A549 (cell line): ENCODE measurements around the gene ARL2. TPM values are rescaled to one million over a fixed set of nuclear protein-coding genes. Genes with fewer than 3 reads are reported as not detected.
A peak's percentile ranks its signal among the peaks of the same experiment; 100 is the strongest.

Experiments
- ATAC-seq, 2 experiments: fragments of 200-7000 bp in 1 of 2; fragments of >200 bp in 1 of 2; cut with Nextera tagmentation in 1 of 2; cut with Tn5 transposase in 1 of 2; 3 replicates each; pipeline versions ENCODE4 v1.8.0 to v1.9.1; 2018 to 2020; ENCODE audit warnings: mild to moderate bottlenecking in 1 of 2, moderate library complexity in 1 of 2
- CTCF ChIA-PET: fragments of 300-600 bp; sonication (Branson Sonifier 250); formaldehyde crosslinking; extraction: SDS; loops from one replicate; lab custom pipeline; 2021; ENCODE audit warnings: antibody characterized with exemption, inconsistent platforms; lab: Yijun Ruan, JAX
- POLR2A ChIA-PET: fragments of 350-600 bp; formaldehyde crosslinking; extraction: SDS; loops from one replicate; lab custom pipeline; 2021; ENCODE audit warnings: antibody characterized with exemption, inconsistent platforms; lab: Yijun Ruan, JAX
- DNase-seq, 2 experiments: peaks; one replicate each; pipeline versions ENCODE4 v3.0.0 to v3.0.0-alpha.2; 2011 to 2016; ENCODE audit warnings: low read depth in 1 of 2, low spot score in 1 of 2
- FAIRE-seq: peaks from 2 replicates; lab custom pipeline; 2011; peaks lifted over from hg19 to GRCh38; lab: Jason Lieb, UNC
- H3K27ac ChIP-seq, 2 experiments: fragments of >200 bp; sonication (Bioruptor Twin); formaldehyde crosslinking; 3 replicates each; pipeline ENCODE4 v1.5.1; 2016 to 2017
- H3K4me1 ChIP-seq: fragments of >200 bp; sonication (Bioruptor Twin); formaldehyde crosslinking; 3 replicates; pipeline ENCODE4 v1.6.1; 2016
- H3K4me2 ChIP-seq: fragments of >200 bp; sonication (Bioruptor Twin); formaldehyde crosslinking; 3 replicates; pipeline ENCODE4 v1.6.1; 2016
- H3K4me3 ChIP-seq: fragments of >200 bp; sonication (Bioruptor Twin); formaldehyde crosslinking; 3 replicates; pipeline ENCODE4 v1.5.1; 2016
- H3K9me3 ChIP-seq: fragments of >200 bp; sonication (Bioruptor Twin); formaldehyde crosslinking; 3 replicates; pipeline ENCODE4 v1.6.1; 2016
- CTCF ChIP-seq: fragments of >200 bp; sonication (Bioruptor Twin); formaldehyde crosslinking; IDR thresholded peaks from 3 replicates; pipeline ENCODE4 v1.5.1; 2016
- FOSB ChIP-seq: fragments of 250-450 bp; sonication (Bioruptor Pico); IDR thresholded peaks from 2 replicates; pipeline ENCODE4 v1.5.0; 2020; ENCODE audit warnings: mild to moderate bottlenecking, moderate library complexity
- FOXS1 ChIP-seq: fragments of 250-450 bp; sonication (Bioruptor Pico); IDR thresholded peaks from 2 replicates; pipeline ENCODE4 v1.5.0; 2020; ENCODE audit warnings: mild to moderate bottlenecking, moderate library complexity
- HOXB13 ChIP-seq: fragments of 250-450 bp; sonication (Bioruptor Pico); IDR thresholded peaks from 2 replicates; pipeline ENCODE4 v1.5.0; 2020; ENCODE audit warnings: low read depth, mild to moderate bottlenecking, moderate library complexity
- HOXB5 ChIP-seq: fragments of 250-450 bp; sonication (Bioruptor Pico); IDR thresholded peaks from 2 replicates; pipeline ENCODE4 v1.5.0; 2020; ENCODE audit warnings: mild to moderate bottlenecking, moderate library complexity
- JUN ChIP-seq, 2 experiments: fragments of >200 bp; sonication (Bioruptor Twin); formaldehyde crosslinking; IDR thresholded peaks; 2 replicates in 1 of 2; 3 replicates in 1 of 2; pipeline ENCODE4 v1.6.1; 2016 to 2017
- KDM1A ChIP-seq: fragments of 200-600 bp; sonication (generic); IDR thresholded peaks from 2 replicates; pipeline ENCODE4 v1.6.1; 2016; ENCODE audit warnings: low read depth, mild to moderate bottlenecking
- MAX ChIP-seq: IDR thresholded peaks from 2 replicates; pipeline ENCODE4 v1.6.1; 2012
- MAZ ChIP-seq: fragments of 150-350 bp; IDR thresholded peaks from 2 replicates; pipeline ENCODE4 v1.6.1; 2014; ENCODE audit warnings: antibody characterized with exemption, low read depth, low read length, borderline replicate concordance
- PBX3 ChIP-seq: IDR thresholded peaks from 2 replicates; pipeline ENCODE4 v1.6.1; 2012
- PHF8 ChIP-seq: fragments of 200-600 bp; sonication (generic); IDR thresholded peaks from 2 replicates; pipeline ENCODE4 v1.6.1; 2016; ENCODE audit warnings: low read depth, mild to moderate bottlenecking, antibody characterized with exemption, moderate library complexity, borderline replicate concordance
- POLR2A ChIP-seq: IDR thresholded peaks from 2 replicates; pipeline ENCODE4 v1.6.1; 2012; ENCODE audit warnings: mild to moderate bottlenecking, low read length
- RAD21 ChIP-seq, 2 experiments: fragments of >200 bp in 1 of 2; sonication (Bioruptor Twin) in 1 of 2; formaldehyde crosslinking in 1 of 2; IDR thresholded peaks in 1 of 2; conservative IDR thresholded peaks in 1 of 2; 2 replicates in 1 of 2; 3 replicates in 1 of 2; pipeline ENCODE4 v1.6.1; 2012 to 2018; ENCODE audit warnings: inconsistent platforms in 1 of 2
- RCOR1 ChIP-seq: fragments of 150-350 bp; IDR thresholded peaks from 2 replicates; pipeline ENCODE4 v1.6.1; 2014; ENCODE audit warnings: antibody characterized with exemption, low read length, low read depth
- SMC3 ChIP-seq: fragments of >200 bp; sonication (Bioruptor Twin); formaldehyde crosslinking; IDR thresholded peaks from 3 replicates; pipeline ENCODE4 v1.6.1; 2018; ENCODE audit warnings: inconsistent platforms
- SREBF2 ChIP-seq: fragments of 450-650 bp; IDR thresholded peaks from 2 replicates; pipeline ENCODE4 v1.6.1; 2014; ENCODE audit warnings: mild to moderate bottlenecking, moderate library complexity
- ZC3H11A ChIP-seq: fragments of 450-650 bp; IDR thresholded peaks from 2 replicates; pipeline ENCODE4 v1.6.1; 2014; ENCODE audit warnings: antibody characterized with exemption, mild to moderate bottlenecking
- WGBS: methylation state at CpG from one replicate; pipeline ENCODE4 v1.1.6; 2017; ENCODE audit errors: missing lambda C conversion rate; 5-methylcytosine and 5-hydroxymethylcytosine counted together
- polyA plus RNA-seq, 4 experiments: library from polyadenylated mRNA; depleted of rRNA in 3 of 4; stranded (reverse); fragments of >200 nt; fragmentation: RNase III in 1 of 4; extraction: RNeasy Plus Mini Kit Qiagen cat#74134 plus additional on column Dnase treatment in 1 of 4; gene quantifications; 2 replicates in 3 of 4; 3 replicates in 1 of 4; pipeline ENCODE4 v1.2.3, GENCODE V29; 2011 to 2017

Gene ARL2
- polyA plus RNA-seq, 2 of the 4 experiments (the other 2 are of a cell fraction), result 129 to 160 TPM

- ChIA-PET CTCF (interaction anchor here (0.6 to 8.0 kb wide), 76 partner anchors 9 to 251 kb away, joined by 3 to 97 read pairs (median 6); partner anchors contain the start of genes ATG2A, BATF2, CDC42BPG and CDCA5), POLR2A (interaction anchor here (0.8 to 1.2 kb wide), 3 partner anchors 110 to 178 kb away, joined by 3 to 4 read pairs (median 3); partner anchors contain the start of gene CDC42BPG)
- ATAC-seq, result peak; percentile 84 to 90
- H3K4me1 ChIP-seq, result peaks cover 27% of the 10 kb centered on the region
- peak overlapping the region; percentile 95 to 97 for H3K27ac ChIP-seq
- no peaks in the 10 kb centered on the region for H3K9me3 ChIP-seq
- TF ChIP-seq PHF8 (peak; percentile 72; the same call in 1 of the 2 replicates), POLR2A (peak; percentile 41), HOXB5 (CRISPR knock-in tag) (no peak), SMC3 (peak; percentile 60; the same call in 2 of the 3 replicates), RCOR1 (no peak), RAD21 (conservative IDR thresholded peaks at IDR 0.05 in 1 of 2, IDR thresholded peaks at IDR 0.05 in 1 of 2) (peak; percentile 66 to 74), CTCF (peak; percentile 53)
- WGBS, result 21% methylated on average over 16 of the region's 22 CpGs
- H3K4me3 ChIP-seq, result peak overlapping the region; percentile 65
- peak overlapping the region; percentile 74 for H3K4me2 ChIP-seq
- peak; percentile 91 to 94 for DNase-seq
- no peak for FAIRE-seq
Observed at GRCh38 chr11:65013130-65013887, 651 bp upstream of the ARL2 start.

GRCh38 chr11:65014726-65015227 is 817 bp downstream of the ARL2 start:
- peak overlapping the region; percentile 65 for H3K4me3 ChIP-seq
- no peaks in the 10 kb centered on the region for H3K9me3 ChIP-seq
- FAIRE-seq, result no peak
- POLR2A ChIA-PET, result interaction anchor here (0.8 to 1.2 kb wide), 4 partner anchors 18 to 171 kb away, joined by 3 to 4 read pairs (median 3); partner anchors contain the start of genes BATF2, CDC42BPG, MAJIN and TM7SF2
- DNase-seq, result no peak
- peaks cover 26% of the 10 kb centered on the region for H3K4me1 ChIP-seq
- CTCF ChIA-PET, result interaction anchor here (0.8 to 8.0 kb wide), 68 partner anchors 7 to 253 kb away, joined by 3 to 97 read pairs (median 6); partner anchors contain the start of genes BATF2, CDC42BPG, CDCA5 and EHD1
- ATAC-seq, result peak; percentile 34 to 36
- peak overlapping the region; percentile 74 for H3K4me2 ChIP-seq
- H3K27ac ChIP-seq, result peak overlapping the region; percentile 95 to 97
- whole genome bisulfite sequencing, result 43% methylated on average over 18 of the region's 23 CpGs
- TF ChIP-seq HOXB5 (CRISPR knock-in tag) (no peak), FOXS1 (CRISPR knock-in tag) (no peak), KDM1A (0 out of 2 replicates have a peak, but pooled peaks have one; percentile 24)
- TF ChIP-seq, all 56 proteins: peak for 1

GRCh38 chr11:65016705-65017104 is 2.7 kb downstream of the ARL2 start:
- POLR2A ChIA-PET, result no interaction called here
- TF ChIP-seq FOSB (CRISPR knock-in tag), result no peak
- TF ChIP-seq POLR2A, result no peak
- no peak for TF ChIP-seq SREBF2
- no peak for TF ChIP-seq PBX3
- TF ChIP-seq ZC3H11A, result no peak
- no peak for TF ChIP-seq MAZ
- no peak for TF ChIP-seq SMC3
- no peak for TF ChIP-seq JUN (IDR thresholded peaks at IDR 0.05)
- TF ChIP-seq RAD21 (conservative IDR thresholded peaks at IDR 0.05 in 1 of 2, IDR thresholded peaks at IDR 0.05 in 1 of 2), result no peak
- TF ChIP-seq PHF8, result no peak
- TF ChIP-seq MAX, result no peak
- no peak for TF ChIP-seq HOXB13
- TF ChIP-seq, all 56 proteins: peak for 0
- Histone ChIP-seq H3K4me1 (peaks cover 26% of the 10 kb centered on the region), H3K27ac (no peak overlapping the region), H3K4me3 (no peak overlapping the region), H3K9me3 (no peaks in the 10 kb centered on the region), H3K4me2 (no peak overlapping the region)
- DNase-seq (no peak), FAIRE-seq (no peak), ATAC-seq (no peak)
- WGBS, result 94% methylated on average over 4 of the region's 4 CpGs
- CTCF ChIA-PET, result interaction anchor here (1.9 to 8.0 kb wide), 2 partner anchors 10 to 171 kb away, joined by 13 to 97 read pairs; partner anchors contain the start of genes CDC42BPG and SNX15
